Activated CD4-positive, alpha-beta T cell treated with anti-CD3 and anti-CD28 coated beads for 1 hour (primary cell): ENCODE results near the gene LARP6.
"Not testable (repeated sequence)": the region's sequence is repeated elsewhere in the genome, so short reads cannot be mapped to it uniquely, and the experiment has no call there.

ENCODE experiments used
- DNase-seq: peaks from one replicate; pipeline ENCODE4 v3.0.0-alpha.2; 2020

LARP6 gene

GRCh38 chr15:70829371-70830166, 24.4 kb downstream of the LARP6 start:
- DNase-seq = no peak

GRCh38 chr15:70827721-70828120, 26.2 kb downstream of the LARP6 start:
- DNase-seq = no peak

- no peak for DNase-seq
Observed at GRCh38 chr15:70826634-70827033, 27.3 kb downstream of the LARP6 start.

GRCh38 chr15:70825841-70826240, 28.1 kb downstream of the LARP6 start:
- DNase-seq = no peak

- DNase-seq = no peak
Observed at GRCh38 chr15:70823196-70823595, 30.8 kb downstream of the LARP6 start.

- no peak for DNase-seq
Observed at GRCh38 chr15:70820214-70820613, 33.7 kb downstream of the LARP6 start.

- DNase-seq = no peak
Observed at GRCh38 chr15:70818580-70818979, 35.4 kb downstream of the LARP6 start.

GRCh38 chr15:70817266-70817665, 36.7 kb downstream of the LARP6 start:
- DNase-seq = no peak

GRCh38 chr15:70815604-70816003, 38.4 kb downstream of the LARP6 start:
- no peak for DNase-seq

GRCh38 chr15:70815011-70815410, 38.9 kb downstream of the LARP6 start:
- not testable (repeated sequence) for DNase-seq

GRCh38 chr15:70812827-70813364, 41.1 kb downstream of the LARP6 start:
- no peak for DNase-seq

- no peak for DNase-seq
Observed at GRCh38 chr15:70810916-70811578, 42.9 kb downstream of the LARP6 start.

- no peak for DNase-seq
Observed at GRCh38 chr15:70806992-70807712, 46.8 kb downstream of the LARP6 start.

GRCh38 chr15:70804388-70804787, 49.6 kb downstream of the LARP6 start:
- not testable (repeated sequence) for DNase-seq

- no peak for DNase-seq
Observed at GRCh38 chr15:70802629-70803028, 51.3 kb downstream of the LARP6 start.

- DNase-seq = no peak
Observed at GRCh38 chr15:70801109-70801508, 52.8 kb downstream of the LARP6 start.

- no peak for DNase-seq
Observed at GRCh38 chr15:70799667-70800450, 54.1 kb downstream of the LARP6 start.

GRCh38 chr15:70797464-70797863, 56.5 kb downstream of the LARP6 start:
- DNase-seq = no peak

GRCh38 chr15:70796516-70797310, 57.2 kb downstream of the LARP6 start:
- DNase-seq = no peak

- DNase-seq = no peak
Observed at GRCh38 chr15:70795311-70795665, 58.7 kb downstream of the LARP6 start.

- no peak for DNase-seq
Observed at GRCh38 chr15:70794596-70795310, 59.2 kb downstream of the LARP6 start.
